ENCODE data around the gene RAP1GAP.

- TF ChIP-seq, protein P1, sequence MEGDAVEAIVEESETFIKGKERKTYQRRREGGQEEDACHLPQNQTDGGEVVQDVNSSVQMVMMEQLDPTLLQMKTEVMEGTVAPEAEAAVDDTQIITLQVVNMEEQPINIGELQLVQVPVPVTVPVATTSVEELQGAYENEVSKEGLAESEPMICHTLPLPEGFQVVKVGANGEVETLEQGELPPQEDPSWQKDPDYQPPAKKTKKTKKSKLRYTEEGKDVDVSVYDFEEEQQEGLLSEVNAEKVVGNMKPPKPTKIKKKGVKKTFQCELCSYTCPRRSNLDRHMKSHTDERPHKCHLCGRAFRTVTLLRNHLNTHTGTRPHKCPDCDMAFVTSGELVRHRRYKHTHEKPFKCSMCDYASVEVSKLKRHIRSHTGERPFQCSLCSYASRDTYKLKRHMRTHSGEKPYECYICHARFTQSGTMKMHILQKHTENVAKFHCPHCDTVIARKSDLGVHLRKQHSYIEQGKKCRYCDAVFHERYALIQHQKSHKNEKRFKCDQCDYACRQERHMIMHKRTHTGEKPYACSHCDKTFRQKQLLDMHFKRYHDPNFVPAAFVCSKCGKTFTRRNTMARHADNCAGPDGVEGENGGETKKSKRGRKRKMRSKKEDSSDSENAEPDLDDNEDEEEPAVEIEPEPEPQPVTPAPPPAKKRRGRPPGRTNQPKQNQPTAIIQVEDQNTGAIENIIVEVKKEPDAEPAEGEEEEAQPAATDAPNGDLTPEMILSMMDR (IDR thresholded peaks at IDR 0.05; ENCODE audit: poor library complexity, severe bottlenecking): no peak
- no peak for TF ChIP-seq POLR2AphosphoS5 (IDR thresholded peaks at IDR 0.05)
- TF ChIP-seq MXI1 (conservative IDR thresholded peaks at IDR 0.05; ENCODE audit: poor library complexity, severe bottlenecking): no peak
- no peak for TF ChIP-seq EZH2 (IDR thresholded peaks at IDR 0.05; ENCODE audit: borderline replicate concordance, insufficient read depth, low read length, poor library complexity, severe bottlenecking)
- TF ChIP-seq SMC3 (conservative IDR thresholded peaks at IDR 0.05; ENCODE audit: poor library complexity): no peak
- no peak for TF ChIP-seq RAD21 (conservative IDR thresholded peaks at IDR 0.05)
- TF ChIP-seq REST (IDR thresholded peaks at IDR 0.05; ENCODE audit: borderline replicate concordance): no peak
- no peak for TF ChIP-seq TAF1 (IDR thresholded peaks at IDR 0.05; ENCODE audit: low read depth)
Measured at GRCh38 chr1:21630571-21631343, 38.4 kb downstream of the RAP1GAP start.

Measured in neural cell (in vitro differentiated cells).